Endothelial cell (in vitro differentiated cells): Measurements from ENCODE around the gene AKIRIN2. TPM values are rescaled to one million over a fixed set of nuclear protein-coding genes. Genes with fewer than 3 reads are reported as not detected.

Source experiments
- DNase-seq: peaks from one replicate; pipeline ENCODE4 v3.0.0; 2021; ENCODE audit warnings: low spot score
- H3K27ac Mint-ChIP-seq: one replicate; pipeline ENCODE4 v1.8.0; 2021; ENCODE audit warnings: mixed read lengths, inconsistent platforms; ENCODE audit not compliant: unreplicated experiment
- H3K27me3 Mint-ChIP-seq: one replicate; pipeline ENCODE4 v1.8.0; 2021; ENCODE audit warnings: mild to moderate bottlenecking, moderate library complexity, mixed read lengths, inconsistent platforms; ENCODE audit not compliant: unreplicated experiment
- H3K36me3 Mint-ChIP-seq: one replicate; pipeline ENCODE4 v1.8.0; 2021; ENCODE audit warnings: mild to moderate bottlenecking, low read depth, mixed read lengths, inconsistent platforms; ENCODE audit not compliant: unreplicated experiment
- H3K4me1 Mint-ChIP-seq: one replicate; pipeline ENCODE4 v1.8.0; 2021; ENCODE audit warnings: mild to moderate bottlenecking, mixed read lengths, inconsistent platforms; ENCODE audit not compliant: unreplicated experiment
- H3K4me3 Mint-ChIP-seq: one replicate; pipeline ENCODE4 v1.8.0; 2021; ENCODE audit warnings: mild to moderate bottlenecking, mixed read lengths, inconsistent platforms; ENCODE audit not compliant: unreplicated experiment
- H3K9me3 Mint-ChIP-seq: one replicate; pipeline ENCODE4 v1.8.0; 2021; ENCODE audit warnings: mixed read lengths, inconsistent platforms; ENCODE audit not compliant: unreplicated experiment
- total RNA-seq: library from RNA; stranded (reverse); fragmentation: NEBNext Ultra II Directional; extraction: Animal tissue kit (Norgen Biotek cat#: 25700); gene quantifications from one replicate; pipeline ENCODE4 v1.2.1, GENCODE V29; 2021; ENCODE audit not compliant: unreplicated experiment
- TF ChIP-seq, protein P1 (sequence below): fragments of 200-600 bp; sonication (generic); IDR thresholded peaks from one replicate; pipeline ENCODE4 v1.5.0; 2021; ENCODE audit warnings: antibody characterized with exemption; ENCODE audit not compliant: unreplicated experiment

The AKIRIN2 gene
- total RNA-seq, 1 donor from 2014 or later = 59.3 TPM

DNA sequence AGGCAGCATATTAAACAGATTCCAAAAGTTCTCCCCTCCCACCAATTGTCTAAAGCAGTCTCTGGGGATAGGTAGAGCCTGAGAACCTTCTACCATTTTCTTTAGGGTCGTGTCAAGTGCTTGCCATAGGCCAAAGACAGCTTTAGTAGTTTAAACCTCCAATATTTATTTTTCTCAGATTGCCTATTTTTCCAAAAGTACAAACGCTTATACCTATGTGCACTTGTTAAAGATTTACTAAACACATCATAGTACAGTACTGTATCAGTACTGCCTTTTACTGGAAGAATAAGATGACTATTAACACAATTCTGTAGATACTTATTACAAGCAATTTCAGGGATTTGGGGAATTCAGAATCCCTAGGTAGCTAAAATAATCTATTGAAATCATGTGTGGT, 29.4 kb downstream of the AKIRIN2 start:
- Mint-ChIP-seq H3K27ac (no peak overlapping the region), H3K9me3 (no peaks in the 10 kb centered on the region), H3K27me3 (no peaks in the 10 kb centered on the region), H3K4me3 (no peak overlapping the region), H3K36me3 (peaks cover 4% of the 10 kb centered on the region), H3K4me1 (peaks cover 14% of the 10 kb centered on the region)
- no peak for DNase-seq
- TF ChIP-seq, protein P1, sequence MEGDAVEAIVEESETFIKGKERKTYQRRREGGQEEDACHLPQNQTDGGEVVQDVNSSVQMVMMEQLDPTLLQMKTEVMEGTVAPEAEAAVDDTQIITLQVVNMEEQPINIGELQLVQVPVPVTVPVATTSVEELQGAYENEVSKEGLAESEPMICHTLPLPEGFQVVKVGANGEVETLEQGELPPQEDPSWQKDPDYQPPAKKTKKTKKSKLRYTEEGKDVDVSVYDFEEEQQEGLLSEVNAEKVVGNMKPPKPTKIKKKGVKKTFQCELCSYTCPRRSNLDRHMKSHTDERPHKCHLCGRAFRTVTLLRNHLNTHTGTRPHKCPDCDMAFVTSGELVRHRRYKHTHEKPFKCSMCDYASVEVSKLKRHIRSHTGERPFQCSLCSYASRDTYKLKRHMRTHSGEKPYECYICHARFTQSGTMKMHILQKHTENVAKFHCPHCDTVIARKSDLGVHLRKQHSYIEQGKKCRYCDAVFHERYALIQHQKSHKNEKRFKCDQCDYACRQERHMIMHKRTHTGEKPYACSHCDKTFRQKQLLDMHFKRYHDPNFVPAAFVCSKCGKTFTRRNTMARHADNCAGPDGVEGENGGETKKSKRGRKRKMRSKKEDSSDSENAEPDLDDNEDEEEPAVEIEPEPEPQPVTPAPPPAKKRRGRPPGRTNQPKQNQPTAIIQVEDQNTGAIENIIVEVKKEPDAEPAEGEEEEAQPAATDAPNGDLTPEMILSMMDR = no peak

DNA sequence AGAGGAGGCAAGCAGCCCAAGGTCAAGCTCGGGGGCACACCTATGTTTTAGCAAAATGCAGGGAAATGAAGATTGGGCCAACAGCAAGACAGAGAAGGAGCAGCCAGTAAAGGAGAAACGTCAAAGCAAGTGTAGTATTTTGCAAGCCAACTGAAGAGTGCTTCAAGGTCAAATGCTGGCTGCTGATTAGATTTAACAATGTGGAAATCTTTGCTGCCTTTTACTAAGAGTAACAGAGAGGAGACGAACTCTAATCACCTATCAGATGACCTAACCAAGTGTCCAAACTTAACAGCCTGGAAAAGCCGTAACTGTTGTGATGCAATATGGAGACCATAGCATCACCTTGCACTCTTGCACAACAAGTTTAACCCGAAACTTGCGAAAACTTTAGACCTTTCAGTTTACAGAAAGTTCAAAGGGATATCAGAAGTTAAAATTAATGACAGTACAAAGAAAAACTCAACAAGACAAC, 30.4 kb downstream of the AKIRIN2 start:
- TF ChIP-seq, protein P1 = no peak
- H3K4me1 Mint-ChIP-seq = peaks cover 14% of the 10 kb centered on the region
- peaks cover 4% of the 10 kb centered on the region for H3K36me3 Mint-ChIP-seq
- no peak for DNase-seq
- H3K27me3 Mint-ChIP-seq = no peaks in the 10 kb centered on the region
- no peak overlapping the region for H3K27ac Mint-ChIP-seq
- no peaks in the 10 kb centered on the region for H3K9me3 Mint-ChIP-seq
- no peak overlapping the region for H3K4me3 Mint-ChIP-seq

- peaks cover 4% of the 10 kb centered on the region for H3K36me3 Mint-ChIP-seq
- TF ChIP-seq, protein P1 = no peak
These were observed 31.3 kb downstream of the AKIRIN2 start for GRCh38 chr6:87670707-87671106.

GRCh38 chr6:87669051-87669450, 33.0 kb downstream of the AKIRIN2 start:
- TF ChIP-seq, protein P1 = no peak
- H3K27ac Mint-ChIP-seq = no peak overlapping the region

More at GRCh38 chr6:87670707-87671106, 31.3 kb downstream of the AKIRIN2 start:
- no peaks in the 10 kb centered on the region for H3K27me3 Mint-ChIP-seq
- H3K4me3 Mint-ChIP-seq = no peak overlapping the region
- peaks cover 14% of the 10 kb centered on the region for H3K4me1 Mint-ChIP-seq
- DNase-seq = no peak
- no peaks in the 10 kb centered on the region for H3K9me3 Mint-ChIP-seq
- peak overlapping the region; percentile 4 for H3K27ac Mint-ChIP-seq

GRCh38 chr6:87668013-87668412, 34.0 kb downstream of the AKIRIN2 start:
- Mint-ChIP-seq H3K4me3 (no peak overlapping the region), H3K9me3 (no peaks in the 10 kb centered on the region), H3K36me3 (no peaks in the 10 kb centered on the region), H3K4me1 (peaks cover 14% of the 10 kb centered on the region), H3K27ac (no peak overlapping the region), H3K27me3 (no peaks in the 10 kb centered on the region)
- TF ChIP-seq, protein P1 = no peak
- DNase-seq = no peak

More at GRCh38 chr6:87669051-87669450, 33.0 kb downstream of the AKIRIN2 start:
- no peaks in the 10 kb centered on the region for H3K27me3 Mint-ChIP-seq
- H3K4me3 Mint-ChIP-seq = no peak overlapping the region
- DNase-seq = no peak
- H3K36me3 Mint-ChIP-seq = peaks cover 4% of the 10 kb centered on the region
- no peaks in the 10 kb centered on the region for H3K9me3 Mint-ChIP-seq
- H3K4me1 Mint-ChIP-seq = peaks cover 14% of the 10 kb centered on the region
